HCT116 (cell line): ENCODE measurements around the gene ANKHD1. TPM values are rescaled to one million over a fixed set of nuclear protein-coding genes. Genes with fewer than 3 reads are reported as not detected.

Experiments
- ATAC-seq: fragments of 200-7000 bp; cut with Tn5 transposase; 2 replicates; pipeline ENCODE4 v1.9.1; 2020; ENCODE audit warnings: mild to moderate bottlenecking, moderate library complexity
- BruUV-seq: library from RNA; stranded (reverse); fragments of 400-500 nt; replicated peaks from 2 replicates; lab custom pipeline; 2021; lab: Mats Ljungman, UMichigan
- CTCF ChIA-PET: fragments of 300-600 bp; sonication (Branson Sonifier 250); formaldehyde crosslinking; loops from one replicate; lab custom pipeline; 2021; ENCODE audit warnings: antibody characterized with exemption; lab: Charles Lee
- POLR2A ChIA-PET: fragments of 300-600, 350-600 bp; sonication (Branson Sonifier 250); formaldehyde crosslinking; loops from one replicate; lab custom pipeline; 2021; ENCODE audit warnings: antibody characterized with exemption; lab: Charles Lee
- RAD21 ChIA-PET, 2 experiments: fragments of 300-600 bp; sonication (Branson Sonifier 250); formaldehyde crosslinking; loops; one replicate each; lab custom pipeline; 2023; ENCODE audit warnings: low total read pairs in 2 of 2; ENCODE audit not compliant: uncharacterized antibody in 2 of 2, unreplicated experiment in 2 of 2, low non-redundant PET in 1 of 2; lab: Charles Lee
- DNase-seq: peaks from one replicate; pipeline ENCODE4 v3.0.0-alpha.2; 2010; ENCODE audit warnings: low read depth, low spot score
- H2AFZ ChIP-seq: fragments of 200-600 bp; shearing (Covaris generic), sonication (generic); 2 replicates; pipeline ENCODE4 v1.6.1; 2017; ENCODE audit warnings: low read depth, mixed run types, mixed read lengths, antibody characterized with exemption, low read length; ENCODE audit not compliant: poor library complexity, severe bottlenecking
- H3K27ac ChIP-seq: 2 replicates; pipeline ENCODE4 v1.5.1; 2012; ENCODE audit warnings: low read depth, low read length
- H3K27me3 ChIP-seq: fragments of 200-600 bp; sonication (generic); 2 replicates; pipeline ENCODE4 v1.6.1; 2016; ENCODE audit warnings: mixed run types, low read length, mixed read lengths; ENCODE audit not compliant: insufficient read depth
- H3K36me3 ChIP-seq, 2 experiments: fragments of 200-500 bp in 1 of 2; fragments of 200-600 bp in 1 of 2; sonication (Bioruptor generic) in 1 of 2; sonication (generic) in 1 of 2; 2 replicates each; pipeline versions ENCODE4 v1.5.1 to v1.6.1; 2014 to 2016; ENCODE audit warnings: low read length in 2 of 2, inconsistent platforms in 1 of 2, mixed read lengths in 1 of 2, mixed run types in 1 of 2; ENCODE audit not compliant: insufficient read depth in 2 of 2, control insufficient read depth in 1 of 2
- H3K4me1 ChIP-seq, 2 experiments: fragments of 200-600 bp in 1 of 2; sonication (generic) in 1 of 2; 2 replicates each; pipeline versions ENCODE4 v1.5.1 to v1.6.1; 2012 to 2017; ENCODE audit warnings: low read length in 2 of 2, inconsistent platforms in 1 of 2, mild to moderate bottlenecking in 1 of 2, mixed read lengths in 1 of 2, mixed run types in 1 of 2, moderate library complexity in 1 of 2; ENCODE audit not compliant: insufficient read depth in 2 of 2, control insufficient read depth in 1 of 2
- H3K4me2 ChIP-seq: fragments of 200-600 bp; sonication (generic); 2 replicates; pipeline ENCODE4 v1.6.1; 2017; ENCODE audit warnings: mixed run types, low read length, mixed read lengths
- H3K4me3 ChIP-seq, 2 experiments: fragments of 200-600 bp in 1 of 2; sonication (generic) in 1 of 2; replicated peaks in 1 of 2; 2 replicates each; pipeline ENCODE4 v1.5.1; 2011 to 2016; ENCODE audit warnings: low read length in 2 of 2, control low read depth in 1 of 2, low read depth in 1 of 2, mild to moderate bottlenecking in 1 of 2, mixed read lengths in 1 of 2, mixed run types in 1 of 2
- H3K79me2 ChIP-seq: fragments of 200-600 bp; sonication (generic); 2 replicates; pipeline ENCODE4 v1.6.1; 2017; ENCODE audit warnings: mild to moderate bottlenecking, mixed run types, low read length, moderate library complexity, mixed read lengths; ENCODE audit not compliant: insufficient read depth
- H3K9ac ChIP-seq: fragments of 200-600 bp; sonication (generic); 2 replicates; pipeline ENCODE4 v1.6.1; 2016; ENCODE audit warnings: low read length, mixed read lengths
- H3K9me2 ChIP-seq: fragments of 200-600 bp; sonication (generic), shearing (Covaris generic); 2 replicates; pipeline ENCODE4 v1.6.1; 2017; ENCODE audit warnings: mixed run types, mild to moderate bottlenecking, moderate library complexity; ENCODE audit not compliant: insufficient read depth
- H3K9me3 ChIP-seq, 2 experiments: fragments of 200-500 bp in 1 of 2; fragments of 200-600 bp in 1 of 2; sonication (Bioruptor generic) in 1 of 2; sonication (generic) in 1 of 2; 2 replicates each; pipeline ENCODE4 v1.6.1; 2014 to 2017; ENCODE audit warnings: low read length in 2 of 2, mixed read lengths in 2 of 2, inconsistent platforms in 1 of 2, low read depth in 1 of 2, mild to moderate bottlenecking in 1 of 2, mixed run types in 1 of 2, moderate library complexity in 1 of 2; ENCODE audit not compliant: control insufficient read depth in 1 of 2, insufficient read depth in 1 of 2
- H4K20me1 ChIP-seq: fragments of 200-600 bp; sonication (generic), shearing (Covaris generic); 2 replicates; pipeline ENCODE4 v1.6.1; 2017; ENCODE audit warnings: mixed run types, mild to moderate bottlenecking, moderate library complexity; ENCODE audit not compliant: insufficient read depth
- CBX3 ChIP-seq: IDR thresholded peaks from 2 replicates; pipeline ENCODE4 v1.6.1; 2012; ENCODE audit warnings: low read depth
- CEBPB ChIP-seq: IDR thresholded peaks from 2 replicates; pipeline ENCODE4 v1.6.1; 2012; ENCODE audit warnings: low read depth
- ELF1 ChIP-seq: IDR thresholded peaks from 2 replicates; pipeline ENCODE4 v1.6.1; 2012; ENCODE audit warnings: low read depth, borderline replicate concordance
- EZH2 ChIP-seq: fragments of 200-600 bp; sonication (generic); IDR thresholded peaks from 2 replicates; pipeline ENCODE4 v1.6.1; 2017; ENCODE audit warnings: antibody characterized with exemption, mixed run types
- EZH2phosphoT487 ChIP-seq: fragments of 200-600 bp; IDR thresholded peaks from 2 replicates; pipeline ENCODE4 v1.6.1; 2018; ENCODE audit warnings: antibody characterized with exemption, borderline replicate concordance
- FOSL1 ChIP-seq: IDR thresholded peaks from 2 replicates; pipeline ENCODE4 v1.6.1; 2012; ENCODE audit warnings: low read depth
- MAX ChIP-seq: IDR thresholded peaks from 2 replicates; pipeline ENCODE4 v1.6.1; 2012
- SIN3A ChIP-seq: IDR thresholded peaks from 2 replicates; pipeline ENCODE4 v1.6.1; 2012; ENCODE audit warnings: low read depth
- TCF7L2 ChIP-seq: IDR thresholded peaks from 2 replicates; pipeline ENCODE4 v1.7.0; 2011; ENCODE audit warnings: borderline replicate concordance, inconsistent platforms; ENCODE audit not compliant: insufficient read depth, insufficient read length; ENCODE audit errors: extremely low read depth
- ZFX ChIP-seq: fragments of 450-650 bp; IDR thresholded peaks from 2 replicates; pipeline ENCODE4 v1.6.1; 2017
- ZNF274 ChIP-seq: fragments of 200-500 bp; sonication (Bioruptor generic); IDR thresholded peaks from 2 replicates; pipeline ENCODE4 v1.6.1; 2014; ENCODE audit warnings: mild to moderate bottlenecking, low read depth, low read length, inconsistent platforms
- intact Hi-C: fragments of 100-400 bp; cut with micrococcal nuclease; formaldehyde crosslinking; loops from 2 replicates; pipeline ENCODE4 v1.10.0; 2022
- total RNA-seq: library from RNA; stranded (reverse); gene quantifications from one replicate; pipeline ENCODE4 v1.2.1, GENCODE V29; 2021; ENCODE audit not compliant: unreplicated experiment

ANKHD1 gene
- total RNA-seq, 1 experiment from 2014 or later: 80.8 TPM

DNA sequence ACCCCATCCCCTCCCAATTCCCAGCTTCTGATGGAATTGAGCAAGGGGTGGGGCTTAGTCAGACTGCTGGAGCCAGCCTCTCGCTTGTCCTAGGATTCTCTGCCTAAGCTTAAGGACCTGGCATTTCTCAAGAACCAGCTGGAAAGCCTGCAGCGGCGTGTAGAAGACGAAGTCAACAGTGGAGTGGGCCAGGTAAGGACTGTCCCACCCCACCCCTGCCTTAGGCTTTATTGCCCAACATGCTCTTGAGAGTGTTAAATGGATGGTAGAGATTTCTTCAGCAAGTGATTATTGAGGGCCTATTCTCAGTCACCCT is 164.1 kb downstream of the ANKHD1 start:
- peak overlapping the region; percentile 86 to 88 for H3K4me3 ChIP-seq
- no peaks in the 10 kb centered on the region for H3K27me3 ChIP-seq
- H3K79me2 ChIP-seq: peaks cover 27% of the 10 kb centered on the region
- RAD21 ChIA-PET: no interaction called here
- no peak overlapping the region for H3K27ac ChIP-seq
- peaks cover 0 to 15% of the 10 kb centered on the region in 2 experiments; a peak in 3 of 4 replicates for H3K36me3 ChIP-seq
- POLR2A ChIA-PET: interaction anchor here (1.0 kb wide), 1 partner anchor 145 kb away, joined by 3 read pairs; no protein-coding TSS in a partner anchor
- peaks cover 7 to 19% of the 10 kb centered on the region in 2 experiments; a peak in 3 of 4 replicates for H3K4me1 ChIP-seq
- intact Hi-C loops: no loop called here
- peak overlapping the region; percentile 91 for H3K4me2 ChIP-seq
- BruUV-seq: no TSS peak
- peak overlapping the region; percentile 89 for H3K9ac ChIP-seq
- TF ChIP-seq TCF7L2 (no peak), SIN3A (no peak)
- no peaks in the 10 kb centered on the region for H4K20me1 ChIP-seq
- H2AFZ ChIP-seq: no peak overlapping the region
- no peak for ATAC-seq
- H3K9me2 ChIP-seq: no peaks in the 10 kb centered on the region
- CTCF ChIA-PET: interaction anchor here (0.6 kb wide), 1 partner anchor 69 kb away, joined by 3 read pairs; no protein-coding TSS in a partner anchor
- no peak for DNase-seq
- no peaks in the 10 kb centered on the region for H3K9me3 ChIP-seq

GRCh38 chr5:140566665-140567064 is 165.0 kb downstream of the ANKHD1 start:
- POLR2A ChIA-PET: no interaction called here

More at GRCh38 chr5:140566665-140567064, 165.0 kb downstream of the ANKHD1 start:
- H3K36me3 ChIP-seq: peaks cover 0 to 15% of the 10 kb centered on the region in 2 experiments; a peak in 3 of 4 replicates
- TF ChIP-seq ZFX (no peak), FOSL1 (no peak), MAX (no peak), CBX3 (no peak), EZH2 (no peak), CEBPB (no peak), ZNF274 (no peak), EZH2phosphoT487 (no peak), ELF1 (no peak)
- intact Hi-C loops: no loop called here
- no peak overlapping the region for H3K4me2 ChIP-seq
- H3K4me3 ChIP-seq: no peak overlapping the region
- H4K20me1 ChIP-seq: no peaks in the 10 kb centered on the region
- peaks cover 27% of the 10 kb centered on the region for H3K79me2 ChIP-seq
- no peak for DNase-seq
- BruUV-seq: no TSS peak
- no peaks in the 10 kb centered on the region for H3K27me3 ChIP-seq
- peaks cover 7 to 19% of the 10 kb centered on the region in 2 experiments; a peak in 3 of 4 replicates for H3K4me1 ChIP-seq
- ATAC-seq: no peak
- no peak overlapping the region for H3K9ac ChIP-seq
- RAD21 ChIA-PET: no interaction called here
- H2AFZ ChIP-seq: no peak overlapping the region
- no peaks in the 10 kb centered on the region for H3K9me2 ChIP-seq
- H3K27ac ChIP-seq: no peak overlapping the region
- CTCF ChIA-PET: no interaction called here
- H3K9me3 ChIP-seq: no peaks in the 10 kb centered on the region
